Thyroid gland (tissue), 4 donors: Measurements from ENCODE around the gene ITPR2. TPM values are rescaled to one million over a fixed set of nuclear protein-coding genes. Genes with fewer than 3 reads are reported as not detected.
A peak's percentile ranks its signal among the peaks of the same experiment; 100 is the strongest.

ENCODE experiments used
- DNase-seq, 2 donors: peaks; one replicate each; pipeline ENCODE4 v3.0.0-alpha.2; 2019
- H3K27ac ChIP-seq, 3 donors: fragments of 200-600 bp; sonication (generic); 1 replicate in 2 of 3; 2 replicates in 1 of 3; pipeline ENCODE4 v1.5.1; 2016 to 2019; ENCODE audit warnings: mild to moderate bottlenecking in 1 of 3, moderate library complexity in 1 of 3
- H3K27me3 ChIP-seq: fragments of 200-600 bp; sonication (generic); one replicate; pipeline ENCODE4 v1.5.1; 2019
- H3K36me3 ChIP-seq, 2 donors: fragments of 200-600 bp; sonication (generic); one replicate each; pipeline ENCODE4 v1.5.1; 2016 to 2019
- H3K4me1 ChIP-seq, 2 donors: fragments of 200-600 bp; sonication (generic); one replicate each; pipeline ENCODE4 v1.5.1; 2017 to 2019
- H3K4me3 ChIP-seq, 3 donors: fragments of 200-600 bp; sonication (generic); replicated peaks in 1 of 3; 1 replicate in 2 of 3; 2 replicates in 1 of 3; pipeline ENCODE4 v1.5.1; 2016; ENCODE audit warnings: mild to moderate bottlenecking in 1 of 3
- H3K9me3 ChIP-seq: fragments of 200-600 bp; sonication (generic); one replicate; pipeline ENCODE4 v1.5.1; 2017
- CTCF ChIP-seq, 6 experiments: fragments of 200-600 bp in 3 of 6; fragments of 450-650 bp in 3 of 6; sonication (generic) in 3 of 6; IDR thresholded peaks; one replicate each; pipeline ENCODE4 v1.5.1; 2016 to 2019; ENCODE audit warnings: antibody characterized with exemption in 6 of 6, mild to moderate bottlenecking in 2 of 6, inconsistent platforms in 1 of 6, moderate library complexity in 1 of 6
- POLR2A ChIP-seq, 2 donors: fragments of 450-650 bp; IDR thresholded peaks; one replicate each; pipeline ENCODE4 v1.6.1; 2017; ENCODE audit warnings: antibody characterized with exemption in 2 of 2, mild to moderate bottlenecking in 2 of 2, moderate library complexity in 1 of 2
- WGBS, 2 donors: methylation state at CpG; one replicate each; pipeline ENCODE4 v1.1.5; 2017; 5-methylcytosine and 5-hydroxymethylcytosine counted together
- intact Hi-C: fragments of 100-400 bp; cut with DNase I; formaldehyde crosslinking; loops from one replicate; pipeline ENCODE4 v1.15.1; 2023
- total RNA-seq, 4 donors: library from RNA; depleted of rRNA; stranded (reverse); fragments of >200 nt; gene quantifications; one replicate each; pipeline ENCODE4 v1.2.3, GENCODE V29; 2016

Gene ITPR2
- total RNA-seq, 4 donors from 2014 or later = 24.4 to 39.7 (median 33.7) TPM

GRCh38 chr12:26331960-26332359 is 501.0 kb downstream of the ITPR2 start:
- no peak for DNase-seq
- Histone ChIP-seq H3K27me3 (no peaks in the 10 kb centered on the region), H3K36me3 (no peaks in the 10 kb centered on the region), H3K4me1 (no peaks in the 10 kb centered on the region), H3K27ac (no peak overlapping the region), H3K9me3 (no peaks in the 10 kb centered on the region), H3K4me3 (no peak overlapping the region)
- TF ChIP-seq CTCF (IDR thresholded peaks at IDR 0.05) = no peak
- no peak for TF ChIP-seq POLR2A (IDR thresholded peaks at IDR 0.05)
- 97 to 98% methylated on average over 4 of the region's 4 CpGs for WGBS, 2 donors
- intact Hi-C loops = no loop called here

- 82 to 98% methylated on average over 3 of the region's 3 CpGs for WGBS, 2 donors
- H3K4me1 ChIP-seq = no peaks in the 10 kb centered on the region
- no peaks in the 10 kb centered on the region for H3K36me3 ChIP-seq
- H3K27ac ChIP-seq = no peak overlapping the region
- H3K27me3 ChIP-seq = no peaks in the 10 kb centered on the region
- no peak for TF ChIP-seq CTCF (IDR thresholded peaks at IDR 0.05)
- TF ChIP-seq POLR2A (IDR thresholded peaks at IDR 0.05) = no peak
- H3K4me3 ChIP-seq = no peak overlapping the region
- no peak for DNase-seq
- H3K9me3 ChIP-seq = no peaks in the 10 kb centered on the region
- intact Hi-C loops = no loop called here
Observed at GRCh38 chr12:26331136-26331535, 501.9 kb downstream of the ITPR2 start.

GRCh38 chr12:26327975-26328644 is 504.9 kb downstream of the ITPR2 start:
- Histone ChIP-seq H3K36me3 (no peaks in the 10 kb centered on the region), H3K27me3 (no peaks in the 10 kb centered on the region), H3K27ac (no peak overlapping the region), H3K4me3 (no peak overlapping the region), H3K9me3 (no peaks in the 10 kb centered on the region), H3K4me1 (no peaks in the 10 kb centered on the region)
- DNase-seq = no peak
- WGBS, 2 donors = 64 to 81% methylated on average over 4 of the region's 4 CpGs
- TF ChIP-seq POLR2A (IDR thresholded peaks at IDR 0.05) (no peak), CTCF (IDR thresholded peaks at IDR 0.05) (no peak)
- intact Hi-C loops = no loop called here

GRCh38 chr12:26323673-26324072 is 509.3 kb downstream of the ITPR2 start:
- TF ChIP-seq CTCF (IDR thresholded peaks at IDR 0.05) (no peak), POLR2A (IDR thresholded peaks at IDR 0.05) (no peak)
- H3K9me3 ChIP-seq = no peaks in the 10 kb centered on the region
- no peaks in the 10 kb centered on the region for H3K27me3 ChIP-seq
- H3K36me3 ChIP-seq = no peaks in the 10 kb centered on the region
- H3K27ac ChIP-seq = no peak overlapping the region
- H3K4me3 ChIP-seq = no peak overlapping the region
- 89 to 96% methylated on average over 2 of the region's 2 CpGs for WGBS, 2 donors
- intact Hi-C loops = no loop called here
- DNase-seq = no peak
- H3K4me1 ChIP-seq = peaks cover 0 to 1% of the 10 kb centered on the region in 2 donors

- DNase-seq = peak in 1 of 2 donors; percentile 12
- Histone ChIP-seq H3K27me3 (no peaks in the 10 kb centered on the region), H3K27ac (no peak overlapping the region), H3K4me3 (no peak overlapping the region), H3K36me3 (no peaks in the 10 kb centered on the region), H3K9me3 (no peaks in the 10 kb centered on the region), H3K4me1 (peaks cover 0 to 7% of the 10 kb centered on the region in 2 donors)
- intact Hi-C loops = no loop called here
- 70 to 75% methylated on average over 5 of the region's 5 CpGs for WGBS, 2 donors
- TF ChIP-seq POLR2A (IDR thresholded peaks at IDR 0.05) (no peak), CTCF (IDR thresholded peaks at IDR 0.05) (no peak)
Observed at GRCh38 chr12:26319511-26319910, 513.5 kb downstream of the ITPR2 start.
